ENCODE results near the gene PTTG1IP. TPM values are rescaled to one million over a fixed set of nuclear protein-coding genes. Genes with fewer than 3 reads are reported as not detected.

Gene PTTG1IP
- total RNA-seq, 1 experiment from 2014 or later = 96.0 TPM

DNA sequence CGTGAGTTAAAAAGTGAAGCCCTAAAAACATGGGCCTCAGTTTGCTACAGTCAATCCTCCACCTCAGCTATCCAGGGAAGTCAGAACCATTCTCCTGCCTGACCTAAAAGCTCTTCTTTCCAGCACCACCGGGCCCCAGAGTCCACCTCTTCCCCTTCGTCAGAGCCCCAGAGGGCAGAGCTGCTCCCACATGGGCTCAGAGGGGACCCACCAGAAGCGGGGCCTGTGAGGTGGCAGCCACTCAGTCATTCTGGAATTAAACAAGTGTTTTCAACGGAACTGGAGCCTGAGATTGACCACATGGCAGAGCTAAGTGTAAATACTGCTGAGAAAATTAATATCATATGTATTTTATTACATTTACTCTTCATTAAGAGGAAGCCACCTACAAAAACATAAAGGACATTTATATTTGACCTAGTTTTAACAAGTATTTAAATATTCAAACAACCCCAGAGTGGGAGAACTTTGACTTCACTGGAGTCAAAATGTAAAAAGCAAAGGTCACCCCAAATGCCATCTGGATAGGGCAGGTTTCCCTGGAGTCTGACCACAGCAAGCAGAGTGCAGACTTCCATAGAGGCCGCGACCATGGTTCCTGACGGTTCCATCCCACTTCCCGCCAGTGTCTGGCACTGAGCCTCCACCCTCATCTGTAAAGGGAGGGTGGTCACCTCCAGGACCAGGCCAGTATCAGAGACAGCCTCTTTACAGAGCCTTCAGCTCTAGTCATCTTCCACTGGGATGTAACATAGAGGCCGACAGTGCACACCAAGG lies 57.5 kb downstream of the PTTG1IP start:
- ChIA-PET POLR2A (no interaction called here), CTCF (interaction anchor here (1.1 to 1.4 kb wide), 2 partner anchors 14 to 16 kb away, joined by 3 to 4 read pairs; partner anchors contain the start of gene UBE2G2)
- Mint-ChIP-seq H3K27me3 (ENCODE audit: low read depth) (peaks cover 22% of the 10 kb centered on the region), H3K9me3 (peaks cover 13% of the 10 kb centered on the region), H3K36me3 (peaks cover 19% of the 10 kb centered on the region), H3K4me3 (peak overlapping the region; percentile 72), H3K27ac (no peak overlapping the region), H3K4me1 (peaks cover 10% of the 10 kb centered on the region)
- DNase-seq (ENCODE audit: low spot score) (no peak), ATAC-seq (no peak)
- TF ChIP-seq EMX1 (CRISPR knock-in tag; IDR thresholded peaks at IDR 0.05) (no peak), ZNF317 (CRISPR knock-in tag; IDR thresholded peaks at IDR 0.05; ENCODE audit: borderline replicate concordance, low read depth) (no peak), NR2C2 (CRISPR knock-in tag; IDR thresholded peaks at IDR 0.05) (no peak), RELA (CRISPR knock-in tag; IDR thresholded peaks at IDR 0.05; ENCODE audit: borderline replicate concordance) (no peak), NFYB (CRISPR knock-in tag; conservative IDR thresholded peaks at IDR 0.05; ENCODE audit: low read depth) (no peak), SMAD4 (CRISPR knock-in tag; IDR thresholded peaks at IDR 0.05) (no peak), ZNF416 (CRISPR knock-in tag; IDR thresholded peaks at IDR 0.05) (no peak), CREM (CRISPR knock-in tag; IDR thresholded peaks at IDR 0.05) (no peak), RORB (CRISPR knock-in tag; IDR thresholded peaks at IDR 0.05) (no peak)
- TF ChIP-seq, protein P1, sequence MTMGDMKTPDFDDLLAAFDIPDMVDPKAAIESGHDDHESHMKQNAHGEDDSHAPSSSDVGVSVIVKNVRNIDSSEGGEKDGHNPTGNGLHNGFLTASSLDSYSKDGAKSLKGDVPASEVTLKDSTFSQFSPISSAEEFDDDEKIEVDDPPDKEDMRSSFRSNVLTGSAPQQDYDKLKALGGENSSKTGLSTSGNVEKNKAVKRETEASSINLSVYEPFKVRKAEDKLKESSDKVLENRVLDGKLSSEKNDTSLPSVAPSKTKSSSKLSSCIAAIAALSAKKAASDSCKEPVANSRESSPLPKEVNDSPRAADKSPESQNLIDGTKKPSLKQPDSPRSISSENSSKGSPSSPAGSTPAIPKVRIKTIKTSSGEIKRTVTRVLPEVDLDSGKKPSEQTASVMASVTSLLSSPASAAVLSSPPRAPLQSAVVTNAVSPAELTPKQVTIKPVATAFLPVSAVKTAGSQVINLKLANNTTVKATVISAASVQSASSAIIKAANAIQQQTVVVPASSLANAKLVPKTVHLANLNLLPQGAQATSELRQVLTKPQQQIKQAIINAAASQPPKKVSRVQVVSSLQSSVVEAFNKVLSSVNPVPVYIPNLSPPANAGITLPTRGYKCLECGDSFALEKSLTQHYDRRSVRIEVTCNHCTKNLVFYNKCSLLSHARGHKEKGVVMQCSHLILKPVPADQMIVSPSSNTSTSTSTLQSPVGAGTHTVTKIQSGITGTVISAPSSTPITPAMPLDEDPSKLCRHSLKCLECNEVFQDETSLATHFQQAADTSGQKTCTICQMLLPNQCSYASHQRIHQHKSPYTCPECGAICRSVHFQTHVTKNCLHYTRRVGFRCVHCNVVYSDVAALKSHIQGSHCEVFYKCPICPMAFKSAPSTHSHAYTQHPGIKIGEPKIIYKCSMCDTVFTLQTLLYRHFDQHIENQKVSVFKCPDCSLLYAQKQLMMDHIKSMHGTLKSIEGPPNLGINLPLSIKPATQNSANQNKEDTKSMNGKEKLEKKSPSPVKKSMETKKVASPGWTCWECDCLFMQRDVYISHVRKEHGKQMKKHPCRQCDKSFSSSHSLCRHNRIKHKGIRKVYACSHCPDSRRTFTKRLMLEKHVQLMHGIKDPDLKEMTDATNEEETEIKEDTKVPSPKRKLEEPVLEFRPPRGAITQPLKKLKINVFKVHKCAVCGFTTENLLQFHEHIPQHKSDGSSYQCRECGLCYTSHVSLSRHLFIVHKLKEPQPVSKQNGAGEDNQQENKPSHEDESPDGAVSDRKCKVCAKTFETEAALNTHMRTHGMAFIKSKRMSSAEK (CRISPR knock-in tag; IDR thresholded peaks at IDR 0.05; ENCODE audit: borderline replicate concordance) = no peak
- TF ChIP-seq, protein P2, sequence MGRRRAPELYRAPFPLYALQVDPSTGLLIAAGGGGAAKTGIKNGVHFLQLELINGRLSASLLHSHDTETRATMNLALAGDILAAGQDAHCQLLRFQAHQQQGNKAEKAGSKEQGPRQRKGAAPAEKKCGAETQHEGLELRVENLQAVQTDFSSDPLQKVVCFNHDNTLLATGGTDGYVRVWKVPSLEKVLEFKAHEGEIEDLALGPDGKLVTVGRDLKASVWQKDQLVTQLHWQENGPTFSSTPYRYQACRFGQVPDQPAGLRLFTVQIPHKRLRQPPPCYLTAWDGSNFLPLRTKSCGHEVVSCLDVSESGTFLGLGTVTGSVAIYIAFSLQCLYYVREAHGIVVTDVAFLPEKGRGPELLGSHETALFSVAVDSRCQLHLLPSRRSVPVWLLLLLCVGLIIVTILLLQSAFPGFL (CRISPR knock-in tag; IDR thresholded peaks at IDR 0.05; ENCODE audit: borderline replicate concordance) = no peak

DNA sequence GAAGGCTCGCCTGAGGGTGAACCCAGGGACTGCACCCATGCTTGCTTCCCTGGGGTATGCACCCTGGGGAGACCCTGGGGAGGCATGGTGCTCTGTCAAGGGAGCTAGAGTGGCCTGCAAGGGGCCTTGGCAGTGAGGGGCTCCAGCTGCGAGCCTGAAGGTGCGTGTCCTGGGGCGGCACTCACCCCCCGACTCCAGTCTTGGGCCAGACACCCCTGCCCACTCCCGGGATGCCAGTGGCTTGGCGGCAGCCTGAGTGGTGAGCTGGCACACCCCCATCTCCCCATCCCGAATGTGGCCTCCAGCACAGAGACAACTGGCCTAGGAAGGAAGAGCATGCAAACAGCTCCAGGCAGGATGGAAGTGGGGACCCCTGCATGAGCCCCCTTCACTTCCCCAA lies 58.3 kb downstream of the PTTG1IP start:
- Mint-ChIP-seq H3K27me3 (ENCODE audit: low read depth) (peaks cover 14% of the 10 kb centered on the region), H3K9me3 (peaks cover 9% of the 10 kb centered on the region)
- CTCF ChIA-PET = interaction anchor here (0.5 to 1.4 kb wide), 3 partner anchors 14 to 30 kb away, joined by 3 to 4 read pairs (median 3); partner anchors contain the start of gene UBE2G2
- TF ChIP-seq, protein P3, sequence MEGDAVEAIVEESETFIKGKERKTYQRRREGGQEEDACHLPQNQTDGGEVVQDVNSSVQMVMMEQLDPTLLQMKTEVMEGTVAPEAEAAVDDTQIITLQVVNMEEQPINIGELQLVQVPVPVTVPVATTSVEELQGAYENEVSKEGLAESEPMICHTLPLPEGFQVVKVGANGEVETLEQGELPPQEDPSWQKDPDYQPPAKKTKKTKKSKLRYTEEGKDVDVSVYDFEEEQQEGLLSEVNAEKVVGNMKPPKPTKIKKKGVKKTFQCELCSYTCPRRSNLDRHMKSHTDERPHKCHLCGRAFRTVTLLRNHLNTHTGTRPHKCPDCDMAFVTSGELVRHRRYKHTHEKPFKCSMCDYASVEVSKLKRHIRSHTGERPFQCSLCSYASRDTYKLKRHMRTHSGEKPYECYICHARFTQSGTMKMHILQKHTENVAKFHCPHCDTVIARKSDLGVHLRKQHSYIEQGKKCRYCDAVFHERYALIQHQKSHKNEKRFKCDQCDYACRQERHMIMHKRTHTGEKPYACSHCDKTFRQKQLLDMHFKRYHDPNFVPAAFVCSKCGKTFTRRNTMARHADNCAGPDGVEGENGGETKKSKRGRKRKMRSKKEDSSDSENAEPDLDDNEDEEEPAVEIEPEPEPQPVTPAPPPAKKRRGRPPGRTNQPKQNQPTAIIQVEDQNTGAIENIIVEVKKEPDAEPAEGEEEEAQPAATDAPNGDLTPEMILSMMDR (IDR thresholded peaks at IDR 0.05) = no peak
- TF ChIP-seq, protein P4, sequence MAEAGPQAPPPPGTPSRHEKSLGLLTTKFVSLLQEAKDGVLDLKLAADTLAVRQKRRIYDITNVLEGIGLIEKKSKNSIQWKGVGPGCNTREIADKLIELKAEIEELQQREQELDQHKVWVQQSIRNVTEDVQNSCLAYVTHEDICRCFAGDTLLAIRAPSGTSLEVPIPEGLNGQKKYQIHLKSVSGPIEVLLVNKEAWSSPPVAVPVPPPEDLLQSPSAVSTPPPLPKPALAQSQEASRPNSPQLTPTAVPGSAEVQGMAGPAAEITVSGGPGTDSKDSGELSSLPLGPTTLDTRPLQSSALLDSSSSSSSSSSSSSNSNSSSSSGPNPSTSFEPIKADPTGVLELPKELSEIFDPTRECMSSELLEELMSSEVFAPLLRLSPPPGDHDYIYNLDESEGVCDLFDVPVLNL (CRISPR knock-in tag; IDR thresholded peaks at IDR 0.05; ENCODE audit: borderline replicate concordance, low read depth) = no peak
- TF ChIP-seq GRHL2 (CRISPR knock-in tag; IDR thresholded peaks at IDR 0.05; ENCODE audit: insufficient replicate concordance, severe bottlenecking) = no peak
- no peak for TF ChIP-seq ZNF263 (CRISPR knock-in tag; IDR thresholded peaks at IDR 0.05; ENCODE audit: low read depth)
- no peak for TF ChIP-seq NR1H2 (CRISPR knock-in tag; IDR thresholded peaks at IDR 0.05)
- TF ChIP-seq CREM (CRISPR knock-in tag; IDR thresholded peaks at IDR 0.05) = no peak
- TF ChIP-seq USF1 (CRISPR knock-in tag; IDR thresholded peaks at IDR 0.05) = no peak
- TF ChIP-seq, protein P2 (CRISPR knock-in tag; IDR thresholded peaks at IDR 0.05; ENCODE audit: borderline replicate concordance) = no peak
- no peak for TF ChIP-seq SP1 (CRISPR knock-in tag; conservative IDR thresholded peaks at IDR 0.05)
- TF ChIP-seq, protein P5, sequence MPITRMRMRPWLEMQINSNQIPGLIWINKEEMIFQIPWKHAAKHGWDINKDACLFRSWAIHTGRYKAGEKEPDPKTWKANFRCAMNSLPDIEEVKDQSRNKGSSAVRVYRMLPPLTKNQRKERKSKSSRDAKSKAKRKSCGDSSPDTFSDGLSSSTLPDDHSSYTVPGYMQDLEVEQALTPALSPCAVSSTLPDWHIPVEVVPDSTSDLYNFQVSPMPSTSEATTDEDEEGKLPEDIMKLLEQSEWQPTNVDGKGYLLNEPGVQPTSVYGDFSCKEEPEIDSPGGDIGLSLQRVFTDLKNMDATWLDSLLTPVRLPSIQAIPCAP (CRISPR knock-in tag; IDR thresholded peaks at IDR 0.05) = no peak
- TF ChIP-seq, protein P6, sequence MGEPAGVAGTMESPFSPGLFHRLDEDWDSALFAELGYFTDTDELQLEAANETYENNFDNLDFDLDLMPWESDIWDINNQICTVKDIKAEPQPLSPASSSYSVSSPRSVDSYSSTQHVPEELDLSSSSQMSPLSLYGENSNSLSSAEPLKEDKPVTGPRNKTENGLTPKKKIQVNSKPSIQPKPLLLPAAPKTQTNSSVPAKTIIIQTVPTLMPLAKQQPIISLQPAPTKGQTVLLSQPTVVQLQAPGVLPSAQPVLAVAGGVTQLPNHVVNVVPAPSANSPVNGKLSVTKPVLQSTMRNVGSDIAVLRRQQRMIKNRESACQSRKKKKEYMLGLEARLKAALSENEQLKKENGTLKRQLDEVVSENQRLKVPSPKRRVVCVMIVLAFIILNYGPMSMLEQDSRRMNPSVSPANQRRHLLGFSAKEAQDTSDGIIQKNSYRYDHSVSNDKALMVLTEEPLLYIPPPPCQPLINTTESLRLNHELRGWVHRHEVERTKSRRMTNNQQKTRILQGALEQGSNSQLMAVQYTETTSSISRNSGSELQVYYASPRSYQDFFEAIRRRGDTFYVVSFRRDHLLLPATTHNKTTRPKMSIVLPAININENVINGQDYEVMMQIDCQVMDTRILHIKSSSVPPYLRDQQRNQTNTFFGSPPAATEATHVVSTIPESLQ (CRISPR knock-in tag; IDR thresholded peaks at IDR 0.05) = no peak

More for the DNA sequence above, 58.3 kb downstream of the PTTG1IP start:
- Mint-ChIP-seq H3K27ac (no peak overlapping the region), H3K4me1 (peaks cover 10% of the 10 kb centered on the region), H3K4me3 (no peak overlapping the region), H3K36me3 (peaks cover 17% of the 10 kb centered on the region)
- POLR2A ChIA-PET = no interaction called here
- ATAC-seq = no peak
- no peak for DNase-seq (ENCODE audit: low spot score)
